Mucosa of descending colon (tissue), 3 donors: Measurements from ENCODE around the gene CDH4. TPM values are rescaled to one million over a fixed set of nuclear protein-coding genes. Genes with fewer than 3 reads are reported as not detected.

ENCODE experiments used
- ATAC-seq: fragments of 200-7000 bp; cut with Tn5 transposase; one replicate; pipeline ENCODE4 v1.9.1; 2020; ENCODE audit warnings: mild to moderate bottlenecking, moderate library complexity
- DNase-seq, 3 donors: peaks; one replicate each; pipeline ENCODE4 v3.0.0-alpha.2; 2020
- H3K36me3 ChIP-seq: fragments of 200-600 bp; one replicate; pipeline ENCODE4 v1.8.0; 2021; ENCODE audit warnings: low read depth, mild to moderate bottlenecking
- H3K4me1 ChIP-seq: fragments of 200-600 bp; one replicate; pipeline ENCODE4 v1.8.0; 2021; ENCODE audit warnings: low read depth, mild to moderate bottlenecking
- H3K4me3 ChIP-seq: fragments of 200-600 bp; one replicate; pipeline ENCODE4 v1.8.0; 2021; ENCODE audit warnings: mild to moderate bottlenecking
- H3K9me3 ChIP-seq: fragments of 200-600 bp; one replicate; pipeline ENCODE4 v1.8.0; 2021; ENCODE audit warnings: mild to moderate bottlenecking
- CTCF ChIP-seq: fragments of 200-600 bp; IDR thresholded peaks from one replicate; pipeline ENCODE4 v1.8.0; 2022; ENCODE audit warnings: antibody characterized with exemption, mild to moderate bottlenecking
- intact Hi-C, 2 donors: fragments of 100-400 bp; cut with DNase I in 1 of 2; cut with micrococcal nuclease in 1 of 2; formaldehyde crosslinking; loops; one replicate each; pipeline versions ENCODE4 v1.11.0 to v1.11.1; 2022; cut with DNase I, micrococcal nuclease
- total RNA-seq, 3 donors: library from RNA; stranded (reverse); fragmentation: NEBNext Ultra II Directional in 2 of 3; extraction: Animal tissue kit (Norgen Biotek cat#: 25700) in 2 of 3; gene quantifications; one replicate each; pipeline versions ENCODE4 v1.2.1 to v1.2.4, GENCODE V29; 2021 to 2023
- donor health status: DM: no; HTN: no; CAD: no; lungs with moderate emphysema.
- donor health status: DM: no; HTN: no; CAD: no.
- donor health status: DM: no; HTN: yes; CAD: no.

The CDH4 gene
- total RNA-seq, 3 donors from 2014 or later: 0.16 TPM; not detected in 2

GRCh38 chr20:61964675-61965605, 712.9 kb downstream of the CDH4 start:
- TF ChIP-seq CTCF: no peak
- intact Hi-C loops: no loop called here
- H3K9me3 ChIP-seq: no peaks in the 10 kb centered on the region
- H3K4me3 ChIP-seq: no peak overlapping the region
- H3K4me1 ChIP-seq: no peaks in the 10 kb centered on the region
- no peaks in the 10 kb centered on the region for H3K36me3 ChIP-seq
- no peak for DNase-seq
- peak; percentile 20 for ATAC-seq

DNA sequence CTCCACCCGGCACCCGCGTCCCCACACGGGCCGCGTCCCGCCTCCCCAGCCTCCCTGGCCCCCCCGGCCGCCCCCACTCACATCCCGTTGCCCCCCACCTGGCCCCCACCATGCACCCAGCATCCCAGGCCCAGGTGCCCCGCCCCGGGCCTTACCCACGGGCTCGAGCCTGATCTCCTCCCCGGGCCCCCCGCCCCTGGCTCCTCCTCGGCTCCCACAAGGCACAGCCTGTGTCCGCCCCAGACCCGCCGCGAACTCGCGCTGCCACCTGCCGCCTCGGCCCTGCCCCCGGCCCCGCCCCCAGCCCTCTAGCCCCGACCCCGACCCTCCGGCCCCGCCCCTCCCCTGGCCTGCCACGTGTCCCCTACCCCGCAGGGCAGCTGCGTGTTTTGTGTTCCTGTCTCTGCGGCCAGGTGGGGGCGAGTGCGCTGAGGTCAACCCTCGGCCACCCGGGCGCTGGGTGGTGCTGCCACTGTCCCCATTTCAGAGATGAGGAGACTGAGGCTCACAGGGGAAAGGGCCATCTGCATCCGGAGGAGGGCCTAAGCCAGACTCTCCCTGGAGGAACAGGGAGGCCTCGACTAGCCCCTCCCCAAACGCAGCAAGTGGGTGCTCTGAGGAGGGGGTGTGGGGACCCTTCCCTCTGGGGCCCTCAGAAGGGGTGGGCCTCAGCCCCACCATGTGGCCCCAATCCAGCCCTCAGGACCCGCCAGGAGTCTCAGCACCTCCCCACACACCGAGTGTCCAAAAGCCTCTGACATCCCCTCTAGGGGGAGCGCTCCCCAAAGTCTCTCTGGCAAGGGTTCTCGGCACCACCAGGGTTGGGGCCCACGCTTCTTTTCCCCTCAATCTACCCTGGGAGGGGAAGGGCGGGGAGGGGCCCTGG, 713.8 kb downstream of the CDH4 start:
- Histone ChIP-seq H3K36me3 (no peaks in the 10 kb centered on the region), H3K9me3 (no peaks in the 10 kb centered on the region), H3K4me1 (no peaks in the 10 kb centered on the region), H3K4me3 (no peak overlapping the region)
- ATAC-seq (peak; percentile 8), DNase-seq (no peak)
- TF ChIP-seq CTCF: no peak
- intact Hi-C loops: no loop called here

- Histone ChIP-seq H3K4me1 (no peaks in the 10 kb centered on the region), H3K36me3 (no peaks in the 10 kb centered on the region), H3K4me3 (no peak overlapping the region), H3K9me3 (no peaks in the 10 kb centered on the region)
- DNase-seq: no peak
- TF ChIP-seq CTCF: no peak
- intact Hi-C loops: no loop called here
- peak; percentile 15 for ATAC-seq
Measured at GRCh38 chr20:61966492-61967244, 714.6 kb downstream of the CDH4 start.

- no peak for DNase-seq
- Histone ChIP-seq H3K4me3 (no peak overlapping the region), H3K36me3 (no peaks in the 10 kb centered on the region), H3K4me1 (no peaks in the 10 kb centered on the region), H3K9me3 (no peaks in the 10 kb centered on the region)
- intact Hi-C loops: no loop called here
- no peak for ATAC-seq
- TF ChIP-seq CTCF: no peak
Measured at GRCh38 chr20:61967300-61967699, 715.2 kb downstream of the CDH4 start.
